HG02763 (cell line): Measurements from ENCODE around the gene PODXL.

Experiments used
- ATAC-seq: cut with Tn5 transposase; IDR thresholded peaks from one replicate; pipeline ENCODE4 v1.9.1; 2021; ENCODE audit warnings: mild to moderate bottlenecking, moderate library complexity; ENCODE audit not compliant: unreplicated experiment

The PODXL gene

GRCh38 chr7:131455546-131455945 lies 100.9 kb downstream of the PODXL start:
- no peak for ATAC-seq

- no peak for ATAC-seq
Measured at GRCh38 chr7:131455001-131455400, 101.4 kb downstream of the PODXL start.

- ATAC-seq: no peak
Measured at GRCh38 chr7:131454498-131454897, 101.9 kb downstream of the PODXL start.
